HG03025 (cell line): Measurements from ENCODE around the gene HTRA3.

Experiments
- ATAC-seq: cut with Tn5 transposase; IDR thresholded peaks from one replicate; pipeline ENCODE4 v1.9.1; 2021; ENCODE audit warnings: mild to moderate bottlenecking, moderate library complexity; ENCODE audit not compliant: unreplicated experiment, low FRiP score

Gene HTRA3

GRCh38 chr4:8278421-8279287 lies 9.1 kb downstream of the HTRA3 start:
- ATAC-seq, result no peak

GRCh38 chr4:8279321-8280157 lies 10.0 kb downstream of the HTRA3 start:
- ATAC-seq, result no peak

GRCh38 chr4:8280158-8280875 lies 10.8 kb downstream of the HTRA3 start:
- no peak for ATAC-seq

- ATAC-seq, result no peak
Measured at GRCh38 chr4:8280876-8281440, 11.4 kb downstream of the HTRA3 start.

GRCh38 chr4:8281519-8282133 lies 12.1 kb downstream of the HTRA3 start:
- no peak for ATAC-seq

GRCh38 chr4:8282134-8282641 lies 12.6 kb downstream of the HTRA3 start:
- no peak for ATAC-seq

- ATAC-seq, result no peak
Measured at GRCh38 chr4:8282742-8283141, 13.2 kb downstream of the HTRA3 start.

GRCh38 chr4:8283161-8283560 lies 13.6 kb downstream of the HTRA3 start:
- no peak for ATAC-seq

GRCh38 chr4:8283631-8284121 lies 14.1 kb downstream of the HTRA3 start:
- no peak for ATAC-seq

GRCh38 chr4:8284391-8284790 lies 14.8 kb downstream of the HTRA3 start:
- no peak for ATAC-seq

- no peak for ATAC-seq
Measured at GRCh38 chr4:8285143-8285975, 15.8 kb downstream of the HTRA3 start.

- ATAC-seq, result no peak
Measured at GRCh38 chr4:8285976-8286718, 16.6 kb downstream of the HTRA3 start.

GRCh38 chr4:8286719-8287342 lies 17.3 kb downstream of the HTRA3 start:
- no peak for ATAC-seq

- ATAC-seq, result no peak
Measured at GRCh38 chr4:8287343-8288280, 18.1 kb downstream of the HTRA3 start.

- ATAC-seq, result no peak
Measured at GRCh38 chr4:8289151-8289750, 19.7 kb downstream of the HTRA3 start.

- ATAC-seq, result no peak
Measured at GRCh38 chr4:8289956-8290700, 20.6 kb downstream of the HTRA3 start.
